GM18508 (cell line): Measurements from ENCODE around the gene ANO7.
"Not testable (repeated sequence)": the region's sequence is repeated elsewhere in the genome, so short reads cannot be mapped to it uniquely, and the experiment has no call there.

Source experiments
- ATAC-seq: cut with Tn5 transposase; IDR thresholded peaks from one replicate; pipeline ENCODE4 v1.9.1; 2021; ENCODE audit warnings: moderate number of reproducible peaks; ENCODE audit not compliant: insufficient read depth, unreplicated experiment

ANO7 gene

DNA sequence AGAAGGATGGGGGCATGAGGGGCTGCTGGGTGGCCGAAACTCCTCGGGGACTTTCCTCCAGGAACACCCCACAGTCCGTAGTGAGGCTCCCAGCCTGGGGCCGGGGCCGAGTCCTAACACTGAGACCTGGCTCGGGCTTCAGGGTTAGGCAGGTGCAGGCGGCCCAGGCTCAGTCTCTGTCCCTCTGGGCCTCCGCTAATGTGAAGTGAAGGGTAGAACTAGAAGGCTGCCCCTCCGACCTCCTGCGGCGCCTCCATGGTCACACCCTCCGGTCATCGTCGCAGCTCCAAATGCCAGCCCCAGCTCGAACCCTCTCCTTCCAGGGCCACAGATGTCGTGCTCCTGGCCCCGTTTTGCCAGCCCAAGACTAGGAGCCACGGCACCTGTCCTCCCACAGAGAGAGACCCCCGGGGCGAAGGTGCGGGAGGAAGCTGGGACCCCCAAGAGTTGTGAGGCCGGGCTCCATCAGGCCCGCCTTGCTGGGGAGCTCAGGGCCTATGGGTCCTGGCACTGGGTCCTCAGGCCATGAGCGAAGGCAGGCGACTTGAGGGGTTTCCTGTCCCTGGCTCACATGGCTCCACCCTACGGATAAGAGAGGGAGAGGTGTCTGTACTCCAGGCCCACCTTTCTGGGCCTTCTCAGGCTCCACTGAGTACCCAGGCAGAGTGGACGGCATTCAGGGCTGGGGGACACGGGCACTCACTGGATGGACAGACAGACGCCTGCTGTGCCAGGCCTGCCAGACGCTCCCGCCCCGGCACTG lies 797 bp downstream of the ANO7 start:
- ATAC-seq, result no peak

DNA sequence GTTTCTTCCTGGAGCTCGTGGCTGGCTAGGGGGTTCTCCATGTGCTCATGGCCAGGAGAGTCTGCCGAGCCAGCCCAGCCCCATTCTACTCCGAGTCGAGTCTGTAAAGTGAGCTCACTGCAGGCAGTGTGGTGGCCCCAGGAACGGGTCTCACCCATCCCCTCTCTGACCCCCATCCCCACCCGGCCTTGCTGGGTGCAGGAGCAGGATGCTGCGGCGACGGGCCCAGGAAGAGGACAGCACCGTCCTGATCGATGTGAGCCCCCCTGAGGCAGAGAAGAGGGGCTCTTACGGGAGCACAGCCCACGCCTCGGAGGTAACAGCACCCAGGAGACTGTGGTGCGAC lies 1.4 kb downstream of the ANO7 start:
- no peak for ATAC-seq

DNA sequence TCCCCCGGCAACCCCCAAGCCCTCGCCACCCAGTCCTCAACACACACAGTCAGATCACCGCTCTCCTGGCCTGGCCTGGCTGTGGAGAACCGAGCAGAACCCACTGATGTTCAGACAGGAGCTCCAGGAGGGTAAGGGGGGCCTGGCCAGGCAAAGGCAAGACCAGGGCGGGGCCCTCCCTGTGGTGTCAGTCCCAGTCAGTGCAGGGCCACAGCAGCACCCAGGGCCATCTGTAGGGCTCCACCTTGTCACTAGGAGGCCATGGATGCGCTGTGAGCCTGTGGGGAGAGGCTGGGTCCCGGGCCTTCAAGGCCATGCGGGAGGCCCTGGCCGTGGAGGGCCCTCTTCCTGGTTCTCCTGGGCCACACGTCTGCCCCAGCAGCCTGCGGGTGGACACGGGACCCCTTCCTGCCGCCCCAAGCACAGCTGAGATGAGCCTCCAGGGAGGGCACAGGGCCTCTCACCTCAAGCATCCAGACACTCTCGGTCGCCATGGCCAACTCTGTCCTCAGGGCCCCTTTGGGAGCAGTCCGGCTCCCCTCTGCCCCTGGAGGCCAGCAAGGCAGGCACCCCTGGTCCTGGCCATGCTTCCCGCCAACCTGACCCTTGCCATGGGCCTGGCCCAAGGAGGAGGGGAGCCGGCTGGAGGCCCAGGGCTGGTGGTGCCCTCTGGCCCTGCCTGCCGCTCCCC lies 2.0 kb downstream of the ANO7 start:
- no peak for ATAC-seq

DNA sequence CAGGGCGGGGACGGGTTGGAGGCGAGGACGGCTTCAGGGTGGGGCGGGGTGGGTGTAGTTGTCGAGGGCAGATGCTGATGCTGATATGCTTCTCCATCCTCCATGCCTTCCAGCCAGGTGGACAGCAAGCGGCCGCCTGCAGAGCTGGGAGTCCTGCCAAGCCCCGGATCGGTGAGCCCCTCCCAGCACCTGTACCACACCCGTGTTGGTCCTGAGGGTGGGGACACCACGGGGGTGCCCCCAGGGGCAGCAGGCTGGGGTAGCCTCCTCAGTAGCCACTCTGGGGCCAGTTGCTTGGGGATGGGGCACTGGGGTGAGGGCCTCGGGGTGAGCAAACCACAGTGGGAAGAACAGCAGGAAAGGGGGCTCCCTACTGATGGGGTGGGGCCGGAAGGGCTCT lies 2.6 kb downstream of the ANO7 start:
- no peak for ATAC-seq

DNA sequence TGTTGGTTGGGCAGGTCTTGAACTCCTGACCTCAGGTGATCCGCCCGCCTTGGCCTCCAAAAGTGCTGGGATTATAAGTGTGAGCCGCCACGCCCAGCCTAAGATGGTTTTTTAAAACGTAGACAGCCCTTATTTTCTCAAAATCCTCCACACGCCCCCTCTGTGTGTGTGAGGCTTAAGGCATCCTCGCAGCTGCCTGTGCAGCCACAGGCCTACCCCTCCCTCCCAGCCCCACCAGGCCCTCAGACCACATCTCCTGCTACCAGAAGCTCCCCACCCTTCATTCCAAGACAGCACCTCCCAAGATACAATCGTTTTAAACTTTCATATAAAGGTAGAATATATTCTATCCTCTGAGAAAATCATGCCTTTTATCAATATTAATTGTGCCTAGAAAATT lies 4.8 kb downstream of the ANO7 start:
- ATAC-seq, result no peak

DNA sequence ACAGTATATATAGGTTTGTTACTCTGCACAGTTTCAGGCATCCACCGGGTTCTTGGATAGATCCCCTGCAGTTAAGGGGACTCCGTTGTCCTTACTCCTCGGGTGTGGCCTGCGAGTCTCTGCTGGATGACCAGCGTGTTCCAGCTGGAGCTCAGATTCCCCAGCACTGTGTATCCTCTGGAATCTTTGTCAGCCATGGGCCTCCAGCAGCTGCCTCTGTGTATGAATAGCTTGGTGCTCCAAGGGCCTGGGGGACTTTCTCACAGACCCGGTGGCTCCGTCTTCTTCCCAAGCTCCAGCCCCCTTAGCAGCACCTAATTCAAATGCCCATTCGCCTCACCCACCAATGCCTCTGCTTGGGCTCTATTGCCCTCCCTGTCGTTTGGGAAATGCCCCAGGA lies 6.3 kb downstream of the ANO7 start:
- ATAC-seq, result no peak

DNA sequence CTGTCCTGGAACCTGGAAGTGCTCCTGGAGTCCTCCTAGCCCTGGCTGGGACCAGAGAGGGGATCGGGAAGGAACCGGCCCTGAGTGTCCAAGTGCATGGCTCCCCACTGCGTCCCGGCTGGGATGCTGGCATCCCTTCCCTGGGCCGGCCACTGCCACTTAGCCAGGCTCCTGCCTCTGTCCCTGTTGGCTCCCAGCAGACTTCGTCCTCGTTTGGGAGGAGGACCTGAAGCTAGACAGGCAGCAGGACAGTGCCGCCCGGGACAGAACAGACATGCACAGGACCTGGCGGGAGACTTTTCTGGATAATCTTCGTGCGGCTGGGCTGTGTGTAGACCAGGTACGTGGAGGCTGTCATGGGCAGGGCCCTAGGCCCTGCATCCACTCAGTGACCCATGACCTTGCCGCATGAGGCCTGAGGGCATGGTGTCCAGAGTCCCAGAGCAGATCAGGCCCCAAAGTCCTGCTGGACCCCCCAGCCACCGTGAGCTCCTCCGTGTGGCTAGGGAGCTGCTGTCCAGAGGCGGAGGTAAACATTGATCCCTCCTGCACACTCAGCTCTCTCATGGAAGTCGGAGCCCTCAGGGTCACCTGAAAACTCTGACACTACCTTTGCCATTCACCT lies 7.1 kb downstream of the ANO7 start:
- ATAC-seq, result no peak

DNA sequence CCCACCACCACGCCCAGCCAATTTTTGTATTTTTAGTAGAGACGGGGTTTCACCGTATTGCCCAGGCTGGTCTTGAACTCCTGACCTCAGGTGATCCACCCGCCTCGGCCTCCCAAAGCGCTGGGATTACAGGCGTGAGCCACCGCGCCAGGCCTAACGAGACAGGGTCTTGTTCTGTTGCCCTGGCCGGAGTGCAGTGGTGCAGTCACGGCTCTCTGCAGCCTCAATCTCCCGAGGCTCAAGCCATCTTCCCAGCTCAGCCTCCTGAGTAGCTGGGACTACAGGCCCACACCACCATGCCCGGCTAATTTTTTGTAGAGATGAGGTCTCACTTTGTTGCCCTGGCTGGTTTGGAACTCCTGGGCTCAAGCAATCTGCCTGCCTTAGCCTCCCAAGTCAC lies 8.8 kb downstream of the ANO7 start:
- ATAC-seq, result not testable (repeated sequence)

DNA sequence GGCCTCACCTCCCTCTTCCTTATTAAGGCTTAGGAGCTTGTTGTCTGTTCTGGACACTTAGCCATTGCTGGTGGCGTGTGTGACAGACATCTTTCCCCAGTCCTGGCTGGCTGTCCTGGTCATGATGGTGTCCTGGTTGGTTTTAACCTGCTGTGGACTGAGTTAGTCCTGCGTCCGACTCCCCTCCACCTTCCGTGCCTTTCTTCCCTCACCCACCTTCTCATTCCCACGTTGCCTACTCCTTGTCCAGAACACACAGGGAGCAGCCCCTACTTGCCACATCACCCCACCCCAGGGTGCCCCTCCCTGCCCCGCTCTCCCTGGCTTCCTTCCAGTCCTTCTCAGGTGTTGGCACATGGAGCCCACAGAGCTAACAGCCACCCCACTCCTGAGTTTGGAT lies 9.5 kb downstream of the ANO7 start:
- ATAC-seq, result no peak

DNA sequence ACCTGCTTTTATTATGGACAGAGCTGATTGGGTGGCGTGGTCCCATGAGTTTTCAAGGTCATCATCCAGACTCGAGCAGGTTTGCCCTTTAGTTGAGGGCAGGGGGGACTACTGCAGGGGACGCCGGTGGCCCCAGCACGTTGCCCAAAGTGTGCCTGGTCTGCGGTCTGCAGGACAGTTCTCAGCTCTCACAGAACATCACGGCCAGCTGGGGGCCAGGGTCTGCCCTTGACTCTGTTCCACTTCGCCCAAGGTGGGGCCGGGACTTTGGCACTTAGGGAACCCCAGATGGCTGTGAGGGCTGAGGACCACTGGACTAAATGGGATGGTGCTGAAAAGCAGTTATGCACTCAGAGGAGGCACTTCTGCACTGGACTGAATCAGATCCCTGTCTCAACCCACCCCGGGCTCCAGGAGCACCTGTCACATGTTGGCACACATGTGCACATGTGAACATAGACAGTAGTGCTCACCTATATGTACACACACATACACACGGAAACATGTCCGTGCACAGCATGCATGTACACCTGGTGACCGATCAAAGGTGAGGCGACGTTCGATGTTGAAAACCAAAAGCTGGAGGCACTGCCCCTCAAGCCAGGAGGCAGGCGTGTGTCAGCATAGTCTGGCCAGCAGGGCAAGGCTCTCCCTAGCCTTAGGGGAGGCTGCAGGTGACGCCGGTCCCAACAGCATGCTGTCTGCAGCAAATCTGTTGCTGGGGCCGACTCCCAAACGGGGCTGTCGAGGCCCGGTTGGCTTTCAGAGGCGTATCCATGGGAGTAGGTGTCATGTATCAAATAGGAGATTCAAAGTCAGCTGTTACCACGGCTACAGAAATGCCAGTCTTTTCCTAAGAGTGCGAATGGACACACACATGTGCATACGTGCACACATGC lies 10.2 kb downstream of the ANO7 start:
- ATAC-seq, result no peak

DNA sequence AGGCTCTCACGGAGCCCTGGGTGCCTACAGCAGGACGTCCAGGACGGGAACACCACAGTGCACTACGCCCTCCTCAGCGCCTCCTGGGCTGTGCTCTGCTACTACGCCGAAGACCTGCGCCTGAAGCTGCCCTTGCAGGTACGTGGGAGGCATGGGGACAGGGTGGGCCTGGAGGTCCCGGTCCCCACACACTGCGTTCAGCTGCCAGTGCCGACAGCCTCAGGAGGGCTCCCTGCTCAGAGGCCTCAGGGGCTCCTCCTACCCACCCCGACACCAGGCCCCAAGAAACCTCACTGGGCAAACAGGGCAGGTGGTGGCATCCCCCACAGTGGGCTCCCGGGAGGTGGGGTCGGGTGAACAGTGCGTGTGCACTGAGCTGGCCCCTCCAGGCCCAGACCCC lies 10.8 kb downstream of the ANO7 start:
- no peak for ATAC-seq

DNA sequence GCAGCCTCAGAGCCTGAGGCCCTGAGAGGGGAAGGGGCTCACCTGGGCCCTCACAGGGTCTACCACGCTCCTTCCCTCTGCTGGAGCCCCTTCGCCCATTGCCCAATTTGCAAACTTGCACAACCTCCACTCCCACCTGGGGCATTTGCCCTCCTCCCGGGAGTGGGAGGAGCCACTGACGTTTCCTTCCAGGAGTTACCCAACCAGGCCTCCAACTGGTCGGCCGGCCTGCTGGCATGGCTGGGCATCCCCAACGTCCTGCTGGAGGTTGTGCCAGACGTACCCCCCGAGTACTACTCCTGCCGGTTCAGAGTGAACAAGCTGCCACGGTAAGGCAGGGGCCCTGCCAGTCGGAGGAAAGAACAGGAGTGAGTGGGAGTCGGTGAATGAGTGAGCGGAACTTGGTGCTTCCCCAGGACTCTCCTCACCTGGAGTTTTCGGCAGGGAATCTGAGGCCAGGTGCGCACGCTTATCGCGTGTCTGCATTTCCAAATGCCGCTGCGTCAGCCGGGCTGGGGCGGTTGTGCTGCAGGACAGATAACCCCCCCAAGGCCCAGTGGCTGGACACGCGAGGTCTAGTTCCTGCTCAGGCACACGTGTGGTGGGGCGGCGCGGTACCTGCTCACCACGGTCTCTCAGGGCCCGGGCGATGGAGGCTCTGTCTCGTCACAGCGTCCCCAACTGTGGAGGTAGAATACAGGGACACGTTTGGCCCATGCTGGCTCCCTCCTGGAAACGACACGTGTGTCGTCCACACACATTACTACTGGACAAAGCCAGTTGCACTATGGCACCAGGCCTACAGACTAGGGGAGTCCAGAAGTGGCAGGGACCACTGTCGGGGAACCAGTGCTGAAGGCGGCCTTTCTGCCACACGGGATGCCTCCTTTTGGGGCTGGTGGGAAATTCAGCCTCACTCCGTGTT lies 11.7 kb downstream of the ANO7 start:
- ATAC-seq, result no peak

DNA sequence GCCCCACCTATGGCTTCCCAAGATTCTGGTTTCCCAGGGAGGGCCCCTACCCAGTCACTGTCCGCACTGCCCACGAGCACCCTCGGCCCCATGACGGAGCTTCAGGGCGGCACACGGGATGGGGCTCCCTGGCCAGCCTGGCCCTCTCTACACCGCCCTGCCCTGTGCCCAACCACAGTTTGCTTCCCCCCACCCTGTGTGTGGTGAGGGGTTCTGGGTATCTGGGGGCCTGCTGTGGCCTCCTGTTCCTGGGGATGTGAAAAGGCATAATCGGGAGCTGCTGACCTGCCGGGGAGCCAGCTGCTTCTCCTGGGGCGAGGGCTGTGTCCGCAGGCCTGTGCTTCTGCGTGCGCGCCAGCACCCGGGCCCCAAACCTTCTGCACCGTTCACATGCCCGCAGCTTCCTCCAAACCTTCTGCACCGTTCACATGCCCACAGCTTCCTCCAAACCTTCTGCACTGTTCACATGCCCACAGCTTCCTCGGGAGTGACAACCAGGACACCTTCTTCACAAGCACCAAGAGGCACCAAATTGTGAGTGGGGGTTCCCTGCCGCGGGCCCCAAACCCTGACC lies 12.4 kb downstream of the ANO7 start:
- ATAC-seq, result no peak

DNA sequence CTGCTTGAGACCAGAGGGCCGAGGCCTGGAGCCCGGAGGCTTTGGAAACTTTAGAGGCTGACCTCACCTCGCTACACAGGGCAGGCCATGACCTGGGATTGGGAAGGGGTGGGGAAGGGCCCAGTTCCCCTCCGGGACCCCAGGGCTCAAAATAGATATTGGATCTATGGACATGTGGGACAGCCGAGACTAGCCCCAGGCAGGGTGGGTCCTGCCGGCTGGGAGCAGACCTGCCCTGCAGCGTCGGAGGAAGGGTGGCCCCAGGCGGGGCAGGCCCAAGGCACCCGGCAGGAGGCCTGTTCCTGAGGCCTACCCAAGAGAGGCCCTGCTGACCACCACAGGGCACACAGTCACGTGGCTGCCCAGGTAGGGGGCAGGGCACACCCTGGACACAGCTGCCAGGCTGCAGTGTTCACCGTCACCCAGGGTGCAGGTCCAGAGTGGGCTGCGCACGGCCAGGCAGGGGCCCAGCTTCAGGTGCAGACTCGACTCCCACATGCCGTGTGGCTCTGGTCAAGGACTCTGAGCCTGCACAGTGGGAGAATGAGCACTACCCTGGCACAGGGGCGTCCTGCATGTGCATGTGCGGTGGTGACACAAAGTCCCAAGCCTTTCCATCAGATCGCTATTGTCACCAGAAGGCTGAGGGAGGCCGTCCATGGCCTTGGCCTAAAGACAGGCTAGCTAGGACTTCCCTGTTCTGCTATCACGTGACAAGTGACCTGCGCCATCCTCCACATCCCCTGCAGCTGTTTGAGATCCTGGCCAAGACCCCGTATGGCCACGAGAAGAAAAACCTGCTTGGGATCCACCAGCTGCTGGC lies 13.2 kb downstream of the ANO7 start:
- ATAC-seq, result no peak

DNA sequence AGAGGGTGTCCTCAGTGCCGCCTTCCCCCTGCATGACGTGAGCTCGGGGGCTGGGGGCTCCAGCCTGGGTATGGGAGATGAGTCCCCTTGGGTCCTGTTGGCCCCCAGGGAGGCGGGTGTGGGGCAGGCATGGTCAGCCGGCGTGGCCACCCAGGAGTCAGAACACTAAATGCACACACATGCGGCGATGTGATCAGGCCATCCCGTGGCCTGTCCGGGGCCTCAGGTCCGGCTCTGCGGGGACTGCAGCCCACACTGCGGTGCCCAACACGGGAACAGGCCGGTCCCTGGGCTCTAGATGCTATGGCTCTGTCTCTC lies 13.8 kb downstream of the ANO7 start:
- ATAC-seq, result no peak

DNA sequence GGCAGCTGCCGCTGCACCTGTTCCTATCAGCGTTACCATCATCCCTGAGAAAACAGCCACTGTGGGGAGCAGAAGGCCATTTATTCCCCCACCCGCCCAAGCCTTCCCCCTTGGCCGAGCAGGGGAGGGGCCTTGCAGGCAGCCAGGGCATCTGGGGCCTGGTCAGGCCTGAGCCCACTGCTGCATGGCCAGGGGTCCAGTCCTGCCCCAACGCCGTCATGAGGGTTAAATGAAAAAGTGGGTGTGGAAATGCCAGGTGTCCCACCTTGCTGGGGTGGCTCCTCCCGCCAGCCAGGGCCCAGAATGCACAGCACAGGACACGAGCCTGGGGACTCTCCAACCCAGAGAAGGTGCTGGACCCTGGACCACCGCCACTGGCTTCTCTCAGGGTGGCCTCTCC lies 14.2 kb downstream of the ANO7 start:
- no peak for ATAC-seq

DNA sequence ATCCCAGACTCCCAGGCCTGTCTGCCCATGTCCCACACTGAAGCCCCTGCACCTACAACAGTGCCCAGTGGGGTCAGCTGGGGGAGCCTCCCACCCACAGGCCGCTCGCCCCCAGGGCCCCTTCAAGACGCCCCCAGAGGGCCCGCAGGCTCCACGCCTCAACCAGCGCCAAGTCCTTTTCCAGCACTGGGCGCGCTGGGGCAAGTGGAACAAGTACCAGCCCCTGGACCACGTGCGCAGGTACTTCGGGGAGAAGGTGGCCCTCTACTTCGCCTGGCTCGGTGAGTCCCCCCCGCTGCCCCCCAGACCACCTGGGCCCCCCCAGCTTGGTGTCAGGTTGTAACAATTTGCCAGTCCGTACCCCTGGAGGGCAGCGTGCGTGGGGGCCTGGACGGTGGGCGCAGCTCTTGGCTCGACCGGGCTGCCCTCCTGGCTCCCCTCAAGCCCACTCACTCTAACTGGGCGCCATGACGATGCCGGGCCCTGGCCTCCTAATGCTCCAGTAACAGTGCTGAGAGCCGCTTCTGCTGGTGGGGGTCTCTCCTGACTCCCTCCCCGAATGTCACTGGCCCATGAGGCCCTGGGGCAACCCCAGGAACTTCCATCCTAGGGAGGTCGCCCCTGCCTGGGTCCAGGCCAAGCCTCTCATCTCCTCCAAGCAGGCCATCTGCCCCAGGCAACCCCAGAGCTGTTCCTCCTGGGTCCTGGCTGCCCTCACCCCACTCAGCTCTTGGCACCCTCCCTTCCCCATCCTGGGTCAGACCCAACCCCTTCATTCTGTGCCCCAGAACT lies 14.9 kb downstream of the ANO7 start:
- ATAC-seq, result no peak

DNA sequence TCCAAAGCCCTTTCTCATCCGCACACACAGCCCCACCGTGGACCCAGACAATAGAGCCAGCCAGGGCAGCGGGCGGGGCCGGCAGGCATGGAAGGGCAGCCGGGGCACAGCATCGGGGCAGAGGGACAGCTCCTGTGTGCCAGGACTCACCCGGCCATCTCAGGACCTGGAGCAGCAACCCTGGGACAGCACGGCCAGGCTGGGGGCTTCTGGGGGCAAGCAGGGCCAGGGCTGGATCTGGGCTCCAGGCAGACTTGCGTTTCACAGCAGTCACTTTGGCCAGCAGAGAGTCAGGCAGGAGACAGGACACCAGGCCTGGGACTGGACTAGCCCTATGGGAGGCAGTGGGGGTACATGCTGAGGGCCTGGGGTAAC lies 15.5 kb downstream of the ANO7 start:
- no peak for ATAC-seq
